HG03439 (cell line): ENCODE measurements around the gene LRP3.
"Not testable (repeated sequence)": the region's sequence is repeated elsewhere in the genome, so short reads cannot be mapped to it uniquely, and the experiment has no call there.

Experiments used
- ATAC-seq: cut with Tn5 transposase; IDR thresholded peaks from one replicate; pipeline ENCODE4 v1.9.1; 2021; ENCODE audit warnings: mild to moderate bottlenecking, moderate library complexity; ENCODE audit not compliant: unreplicated experiment

LRP3 gene

GRCh38 chr19:33215438-33216197 is 21.5 kb downstream of the LRP3 start:
- ATAC-seq, result no peak

- no peak for ATAC-seq
Observed at GRCh38 chr19:33216198-33216830, 22.2 kb downstream of the LRP3 start.

DNA sequence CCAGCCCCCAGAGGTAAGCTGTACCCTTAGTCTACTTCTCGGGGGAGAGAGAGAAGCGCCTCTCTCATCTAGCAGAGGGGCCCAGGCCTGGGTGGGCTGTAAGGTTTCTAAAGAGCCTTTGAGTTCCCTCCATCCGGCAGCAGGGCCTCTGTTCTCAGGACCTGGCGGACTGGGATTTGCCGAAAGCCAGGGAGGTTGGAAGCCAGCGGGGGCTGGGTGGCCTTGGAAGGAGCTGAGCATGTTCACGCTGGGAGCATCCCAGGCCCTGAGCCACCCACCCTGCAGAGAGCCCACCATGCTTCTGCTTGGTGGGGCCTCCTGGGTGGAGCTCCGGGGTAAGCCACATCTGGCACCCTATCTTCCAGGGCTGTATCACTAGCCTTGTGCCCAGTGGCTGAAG is 23.8 kb downstream of the LRP3 start:
- no peak for ATAC-seq

GRCh38 chr19:33219261-33219815 is 25.2 kb downstream of the LRP3 start:
- ATAC-seq, result no peak

DNA sequence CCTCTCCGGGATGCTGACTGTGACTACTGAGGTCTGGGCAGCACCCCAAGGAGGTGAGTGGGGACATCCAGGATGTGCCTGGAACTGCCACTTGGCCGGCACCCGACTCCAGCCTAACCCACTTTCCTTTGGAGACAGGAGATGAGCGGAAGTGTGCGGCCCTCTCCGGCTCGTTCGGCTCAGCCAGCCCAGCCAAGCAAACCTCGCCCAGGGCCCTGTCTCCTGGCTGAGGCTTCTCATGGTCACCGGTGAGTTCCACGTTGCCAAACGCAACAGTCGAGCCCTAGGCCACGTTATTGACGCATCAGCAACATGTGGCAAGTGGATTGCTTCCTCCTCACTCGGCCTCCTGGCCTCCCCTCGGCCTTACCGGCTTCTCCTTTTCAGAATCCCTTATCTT is 26.0 kb downstream of the LRP3 start:
- no peak for ATAC-seq

- ATAC-seq, result no peak
Observed at GRCh38 chr19:33220735-33221134, 26.6 kb downstream of the LRP3 start.

DNA sequence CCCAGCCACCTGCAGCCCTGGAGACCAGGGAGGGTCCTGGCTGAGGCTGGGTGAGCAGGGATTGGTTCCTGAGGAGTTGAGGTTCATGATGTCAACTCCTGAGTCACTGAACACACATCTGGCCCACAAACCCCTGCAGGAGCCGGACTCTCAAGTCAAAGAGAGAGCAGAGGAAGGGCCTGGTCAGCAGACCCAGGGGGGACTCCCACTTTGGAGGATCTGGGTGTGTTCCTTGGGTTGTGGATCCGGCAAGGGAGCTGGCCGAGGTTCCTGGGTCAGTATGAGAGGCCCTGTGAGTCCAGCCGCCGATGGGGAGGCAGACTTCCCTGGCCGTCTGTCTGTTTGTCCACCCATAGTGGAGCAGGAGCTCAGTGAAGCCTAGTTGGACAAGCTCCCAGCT is 27.5 kb downstream of the LRP3 start:
- no peak for ATAC-seq

GRCh38 chr19:33222255-33222654 is 28.1 kb downstream of the LRP3 start:
- ATAC-seq, result not testable (repeated sequence)

DNA sequence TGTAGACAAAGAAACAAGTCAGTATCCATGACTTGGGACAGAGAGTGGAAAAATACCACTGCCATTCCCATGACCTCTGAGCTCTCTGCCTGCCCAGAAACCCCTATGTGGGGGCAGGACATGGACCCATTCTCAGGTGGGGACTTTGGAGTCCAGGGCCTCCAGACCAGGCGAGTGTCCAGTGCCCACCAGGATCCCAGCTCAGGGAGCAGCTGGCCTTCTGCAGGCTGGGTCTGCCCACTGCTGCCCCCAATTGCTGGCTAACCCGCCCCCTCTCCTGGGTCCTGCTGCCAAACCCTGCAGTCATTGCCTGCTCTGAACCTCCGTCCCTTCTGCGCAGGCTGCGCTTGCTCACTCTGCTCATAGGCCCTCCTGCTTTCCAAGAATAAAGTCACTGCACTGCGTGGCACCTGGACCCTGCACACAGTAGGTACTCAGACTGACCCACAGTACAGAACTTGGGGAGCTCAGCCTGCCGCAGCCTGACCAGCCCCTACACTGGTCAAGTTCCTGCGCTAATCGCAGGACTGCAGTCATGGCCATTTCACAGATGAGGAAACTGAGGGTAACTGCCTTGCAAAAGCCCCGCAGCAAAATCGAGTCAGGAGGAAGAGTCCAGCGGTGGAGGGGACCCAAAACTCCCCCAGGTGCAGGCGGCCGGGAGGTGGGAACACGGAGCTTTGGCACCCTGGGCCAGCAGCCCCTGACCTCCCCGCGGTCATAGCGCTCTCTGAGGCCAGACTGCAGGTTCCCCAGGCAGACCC is 30.7 kb downstream of the LRP3 start:
- no peak for ATAC-seq

DNA sequence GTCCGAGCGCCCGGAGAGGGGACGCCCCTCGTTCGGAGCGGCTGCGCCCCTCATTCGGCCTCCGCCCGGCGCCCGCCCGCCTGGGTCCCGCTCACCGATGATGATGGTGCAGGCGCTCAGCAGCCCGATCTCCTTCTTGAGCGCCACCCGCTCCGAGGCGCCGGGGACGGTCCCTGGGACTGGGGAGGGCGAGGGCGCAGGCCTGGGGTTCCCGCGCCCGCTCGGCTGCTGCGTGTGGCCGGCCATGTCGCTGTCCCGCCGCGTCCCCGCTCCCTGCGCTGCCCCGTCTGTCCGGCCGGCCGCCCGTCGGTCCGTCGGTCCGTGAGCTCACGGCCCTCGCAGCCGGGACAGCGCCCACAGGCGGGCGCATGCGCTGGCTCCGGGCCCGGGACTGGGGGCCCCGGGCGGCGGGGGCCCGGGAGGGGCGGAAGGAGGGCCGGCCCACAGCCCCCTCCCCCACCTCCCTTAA is 31.4 kb downstream of the LRP3 start, which contains the start of gene SLC7A10:
Gene SLC7A10, minus strand, starts transcription at position 393 of the 469 bp plus-strand sequence. Its CDS starts 147 bp downstream, at position 246.
- ATAC-seq, result no peak

- no peak for ATAC-seq
Observed at GRCh38 chr19:33226550-33227241, 32.6 kb downstream of the LRP3 start.

- ATAC-seq, result no peak
Observed at GRCh38 chr19:33227242-33227650, 33.1 kb downstream of the LRP3 start.

DNA sequence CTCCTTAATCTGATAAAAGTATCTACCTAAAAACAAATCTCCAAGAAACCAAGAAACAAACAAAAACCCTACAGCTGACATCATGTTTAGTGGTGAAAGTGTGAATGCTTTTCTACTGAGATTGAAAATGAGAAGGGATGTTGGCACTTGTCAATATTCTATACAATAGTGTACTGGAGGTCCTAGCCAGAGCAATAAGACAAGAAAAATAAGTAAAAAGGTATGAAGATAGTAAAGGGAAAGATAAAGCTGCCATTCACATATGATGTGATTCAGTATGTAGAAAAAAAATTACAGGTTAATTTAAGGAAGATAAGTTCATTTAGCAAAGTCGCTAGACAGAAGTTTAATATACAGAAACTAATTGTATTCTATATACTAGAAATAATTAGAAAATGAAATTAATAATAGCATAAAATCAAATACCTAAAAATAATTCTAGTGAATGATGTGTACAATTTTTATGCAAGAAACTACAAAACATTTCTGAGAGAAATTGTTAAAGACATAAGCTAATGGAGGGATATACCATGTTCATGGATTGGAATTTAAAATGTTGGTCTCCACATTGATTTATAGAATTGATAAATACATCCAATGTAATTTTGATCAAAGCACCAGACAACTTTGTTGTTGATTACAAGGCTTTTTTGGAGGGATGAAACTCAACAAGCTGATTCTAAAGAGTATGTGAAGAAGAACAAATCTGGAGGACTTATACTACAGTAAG is 33.9 kb downstream of the LRP3 start:
- ATAC-seq, result no peak

GRCh38 chr19:33229962-33230361 is 35.8 kb downstream of the LRP3 start:
- ATAC-seq, result no peak

GRCh38 chr19:33231511-33231910 is 37.4 kb downstream of the LRP3 start:
- no peak for ATAC-seq

GRCh38 chr19:33232656-33233055 is 38.5 kb downstream of the LRP3 start:
- ATAC-seq, result no peak

- ATAC-seq, result no peak
Observed at GRCh38 chr19:33233056-33233873, 39.1 kb downstream of the LRP3 start.

GRCh38 chr19:33234092-33234491 is 40.0 kb downstream of the LRP3 start:
- ATAC-seq, result no peak

DNA sequence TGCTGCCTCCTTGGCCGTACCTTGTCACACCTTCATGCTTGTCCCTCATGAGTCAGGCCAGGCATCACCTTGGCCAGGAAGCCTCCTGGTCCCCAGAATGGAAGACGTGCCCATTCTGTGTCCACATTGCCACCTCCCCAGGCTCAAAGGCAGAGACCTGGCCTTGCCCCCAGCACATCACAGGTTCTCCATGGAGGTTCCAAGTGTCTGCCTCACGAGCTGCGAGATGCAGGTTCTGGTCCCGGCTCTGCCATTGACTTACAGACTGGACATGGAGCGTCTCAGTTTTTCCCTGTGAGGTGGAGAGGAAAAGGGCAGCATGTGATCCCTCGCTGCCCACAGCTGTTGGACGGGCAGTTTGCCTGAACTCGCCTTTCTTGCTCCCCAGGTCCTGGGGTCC is 40.6 kb downstream of the LRP3 start:
- no peak for ATAC-seq
